OCI-LY1 (cell line): ENCODE results near the gene SRMS.

Experiments used
- CTCF ChIP-seq: fragments of 200-600 bp; sonication (generic), shearing (Covaris generic); IDR thresholded peaks from 2 replicates; pipeline ENCODE4 v1.5.1; 2017; ENCODE audit warnings: mild to moderate bottlenecking, antibody characterized with exemption, low read length, moderate library complexity, mixed read lengths
- EZH2 ChIP-seq: fragments of 200-600 bp; sonication (generic), shearing (Covaris generic); IDR thresholded peaks from 2 replicates; pipeline ENCODE4 v1.8.0; 2017; ENCODE audit warnings: borderline replicate concordance, mixed run types, mild to moderate bottlenecking, antibody characterized with exemption, low read length, moderate library complexity, mixed read lengths

GRCh38 chr20:63492982-63493381 lies 54.6 kb downstream of the SRMS start:
- TF ChIP-seq CTCF = no peak
- no peak for TF ChIP-seq EZH2
